ENCODE results near the gene WNT6. TPM values are rescaled to one million over a fixed set of nuclear protein-coding genes. Genes with fewer than 3 reads are reported as not detected.

The WNT6 gene
- total and polyA plus RNA-seq, 3 experiments from 2014 or later, result 0.27 to 0.42 (median 0.39) TPM

- H3K4me1 ChIP-seq (ENCODE audit: insufficient read depth, low read length), result peaks cover 16% of the 10 kb centered on the region
- POLR2A ChIA-PET, result interaction anchor here (0.8 kb wide), 1 partner anchor 9 kb away, joined by 3 read pairs; no protein-coding TSS in a partner anchor
- peaks cover 0 to 9% of the 10 kb centered on the region in 2 donors for H3K27me3 Mint-ChIP-seq
Observed at GRCh38 chr2:218887079-218887478, 27.5 kb downstream of the WNT6 start.

GRCh38 chr2:218888341-218888740, 28.7 kb downstream of the WNT6 start:
- Mint-ChIP-seq H3K27me3 (peaks cover 0 to 6% of the 10 kb centered on the region in 2 donors), H3K9me3 (no peaks in the 10 kb centered on the region), H3K36me3 (peaks cover 0 to 2% (median 0%) of the 10 kb centered on the region in 3 donors), H3K4me3 (no peak overlapping the region), H3K4me1 (peaks cover 18 to 50% (median 34%) of the 10 kb centered on the region in 3 donors), H3K27ac (peak overlapping the region in 1 of 8 donors; percentile 71)
- H3K9me3 ChIP-seq (ENCODE audit: low read length), result no peaks in the 10 kb centered on the region
- H3K4me3 ChIP-seq (ENCODE audit: low read length), result no peak overlapping the region
- peaks cover 13% of the 10 kb centered on the region for H3K4me1 ChIP-seq (ENCODE audit: insufficient read depth, low read length)
- H3K27me3 ChIP-seq (ENCODE audit: insufficient read depth, low read length, poor library complexity, severe bottlenecking), result no peaks in the 10 kb centered on the region
- CTCF ChIA-PET, result interaction anchor here (1.7 to 23.1 kb wide), 4 partner anchors 9 to 92 kb away, joined by 4 to 1010 read pairs (median 33); no protein-coding TSS in a partner anchor
- H3K27ac ChIP-seq (ENCODE audit: low read depth, low read length), result no peak overlapping the region
- POLR2A ChIA-PET, result no interaction called here
- H3K36me3 ChIP-seq (ENCODE audit: insufficient read depth, low read length), result no peaks in the 10 kb centered on the region
- DNase-seq, result no peak

More at GRCh38 chr2:218887079-218887478, 27.5 kb downstream of the WNT6 start:
- CTCF ChIA-PET, result interaction anchor here (1.7 to 23.1 kb wide), 5 partner anchors 10 to 93 kb away, joined by 3 to 1010 read pairs (median 5); no protein-coding TSS in a partner anchor
- H3K27me3 ChIP-seq (ENCODE audit: insufficient read depth, low read length, poor library complexity, severe bottlenecking), result no peaks in the 10 kb centered on the region
- H3K9me3 ChIP-seq (ENCODE audit: low read length), result no peaks in the 10 kb centered on the region
- H3K27ac ChIP-seq (ENCODE audit: low read depth, low read length), result no peak overlapping the region
- Mint-ChIP-seq H3K9me3 (no peaks in the 10 kb centered on the region), H3K36me3 (peaks cover 0 to 2% (median 0%) of the 10 kb centered on the region in 3 donors), H3K4me3 (no peak overlapping the region), H3K27ac (peak overlapping the region in 5 of 8 donors; percentile 3 to 77 (median 37)), H3K4me1 (peaks cover 19 to 51% (median 34%) of the 10 kb centered on the region in 3 donors)
- H3K4me3 ChIP-seq (ENCODE audit: low read length), result no peak overlapping the region
- no peaks in the 10 kb centered on the region for H3K36me3 ChIP-seq (ENCODE audit: insufficient read depth, low read length)
- peak in 1 of 5 donors; percentile 8 for DNase-seq

GRCh38 chr2:218889937-218890336, 30.3 kb downstream of the WNT6 start:
- no peaks in the 10 kb centered on the region for H3K9me3 Mint-ChIP-seq
- peak overlapping the region in 1 of 8 donors; percentile 51 for H3K27ac Mint-ChIP-seq
- Histone ChIP-seq H3K4me3 (ENCODE audit: low read length) (no peak overlapping the region), H3K9me3 (ENCODE audit: low read length) (no peaks in the 10 kb centered on the region), H3K27me3 (ENCODE audit: insufficient read depth, low read length, poor library complexity, severe bottlenecking) (no peaks in the 10 kb centered on the region), H3K27ac (ENCODE audit: low read depth, low read length) (no peak overlapping the region), H3K4me1 (ENCODE audit: insufficient read depth, low read length) (peaks cover 29% of the 10 kb centered on the region), H3K36me3 (ENCODE audit: insufficient read depth, low read length) (no peaks in the 10 kb centered on the region)
- H3K4me1 Mint-ChIP-seq, result peaks cover 28 to 55% (median 41%) of the 10 kb centered on the region in 3 donors
- CTCF ChIA-PET, result interaction anchor here (15.8 to 23.1 kb wide), 2 partner anchors 7 to 11 kb away, joined by 1010 read pairs; partner anchors contain the start of gene WNT10A
- H3K27me3 Mint-ChIP-seq, result peaks cover 0 to 13% of the 10 kb centered on the region in 2 donors
- peak overlapping the region in 1 of 7 donors; percentile 10 for H3K4me3 Mint-ChIP-seq
- DNase-seq, result no peak
- H3K36me3 Mint-ChIP-seq, result peaks cover 0 to 2% (median 0%) of the 10 kb centered on the region in 3 donors
- POLR2A ChIA-PET, result no interaction called here

GRCh38 chr2:218890369-218890768, 30.8 kb downstream of the WNT6 start:
- peak overlapping the region in 6 of 8 donors; percentile 79 to 99 (median 92) for H3K27ac Mint-ChIP-seq
- H3K4me3 ChIP-seq (ENCODE audit: low read length), result no peak overlapping the region
- no peak for DNase-seq
- peaks cover 30 to 55% (median 45%) of the 10 kb centered on the region in 3 donors for H3K4me1 Mint-ChIP-seq
- H3K27me3 ChIP-seq (ENCODE audit: insufficient read depth, low read length, poor library complexity, severe bottlenecking), result no peaks in the 10 kb centered on the region
- no peaks in the 10 kb centered on the region for H3K36me3 ChIP-seq (ENCODE audit: insufficient read depth, low read length)
- H3K9me3 Mint-ChIP-seq, result no peaks in the 10 kb centered on the region
- CTCF ChIA-PET, result interaction anchor here (15.8 to 23.1 kb wide), 2 partner anchors 7 to 12 kb away, joined by 1010 read pairs; partner anchors contain the start of gene WNT10A
- no peak overlapping the region for H3K27ac ChIP-seq (ENCODE audit: low read depth, low read length)
- peaks cover 33% of the 10 kb centered on the region for H3K4me1 ChIP-seq (ENCODE audit: insufficient read depth, low read length)
- POLR2A ChIA-PET, result no interaction called here
- no peaks in the 10 kb centered on the region for H3K9me3 ChIP-seq (ENCODE audit: low read length)
- peaks cover 0 to 2% (median 0%) of the 10 kb centered on the region in 3 donors for H3K36me3 Mint-ChIP-seq
- H3K4me3 Mint-ChIP-seq, result peak overlapping the region in 1 of 7 donors; percentile 69
- peaks cover 0 to 13% of the 10 kb centered on the region in 2 donors for H3K27me3 Mint-ChIP-seq

DNA sequence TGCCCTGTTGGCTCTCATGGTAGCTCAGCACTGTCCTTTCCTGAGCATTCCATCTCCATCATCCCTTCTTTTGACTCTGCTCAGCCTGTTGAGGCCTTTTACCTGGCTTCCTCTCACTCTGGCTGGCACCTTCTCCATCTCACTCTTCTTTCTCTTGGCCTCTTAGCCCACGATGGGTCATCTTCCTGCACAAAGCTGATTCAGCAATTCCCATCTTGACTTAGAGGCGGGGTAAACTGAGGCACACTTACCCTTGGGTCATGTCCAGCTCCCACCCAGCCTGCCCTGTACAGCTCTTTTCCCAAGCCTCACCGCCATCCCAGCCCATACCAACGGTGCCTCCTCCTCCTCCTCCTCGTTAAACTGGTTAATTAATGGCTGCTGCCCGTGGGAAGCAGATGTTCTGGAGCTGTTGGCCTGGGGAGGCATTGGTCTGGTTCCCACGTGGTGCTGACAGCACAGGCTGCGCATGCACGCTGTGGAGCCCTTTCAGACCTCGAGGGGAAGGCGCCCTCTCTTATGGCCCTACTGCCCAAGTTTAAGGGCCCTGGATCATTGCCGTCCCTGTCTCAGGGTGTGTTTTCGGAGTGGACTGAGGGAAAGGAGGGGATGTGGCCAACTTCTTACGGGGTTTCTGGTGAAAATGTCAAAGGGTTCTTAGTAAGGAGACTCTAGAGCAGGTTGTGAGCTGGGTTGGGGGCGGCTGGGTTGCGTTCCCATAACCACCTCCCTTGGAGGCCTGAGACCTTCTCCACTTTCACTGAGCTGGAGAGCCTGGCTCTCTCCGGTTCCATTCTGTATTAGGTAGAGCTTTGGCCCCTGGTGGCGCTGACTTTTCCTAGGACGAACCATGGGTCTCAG, 31.9 kb downstream of the WNT6 start:
- H3K27me3 ChIP-seq (ENCODE audit: insufficient read depth, low read length, poor library complexity, severe bottlenecking), result no peaks in the 10 kb centered on the region
- no peak overlapping the region for H3K27ac ChIP-seq (ENCODE audit: low read depth, low read length)
- Mint-ChIP-seq H3K27ac (peak overlapping the region; percentile 87 to 99 (median 98)), H3K36me3 (peaks cover 0 to 2% (median 0%) of the 10 kb centered on the region in 3 donors), H3K27me3 (peaks cover 0 to 13% of the 10 kb centered on the region in 2 donors), H3K9me3 (peaks cover 0 to 2% (median 0%) of the 10 kb centered on the region in 5 donors), H3K4me3 (peak overlapping the region in 4 of 7 donors; percentile 51 to 69 (median 60)), H3K4me1 (peaks cover 41 to 60% (median 57%) of the 10 kb centered on the region in 3 donors)
- no peaks in the 10 kb centered on the region for H3K36me3 ChIP-seq (ENCODE audit: insufficient read depth, low read length)
- peaks cover 45% of the 10 kb centered on the region for H3K4me1 ChIP-seq (ENCODE audit: insufficient read depth, low read length)
- no peak for DNase-seq
- POLR2A ChIA-PET, result interaction anchor here (0.7 to 8.3 kb wide), 3 partner anchors 10 to 691 kb away, joined by 3 to 130 read pairs (median 6); partner anchors contain the start of genes WNT10A and ZFAND2B
- CTCF ChIA-PET, result interaction anchor here (0.8 to 15.8 kb wide), 3 partner anchors 13 to 181 kb away, joined by 3 to 1010 read pairs (median 6); partner anchors contain the start of genes TTLL4 and WNT10A
- H3K4me3 ChIP-seq (ENCODE audit: low read length), result no peak overlapping the region
- no peaks in the 10 kb centered on the region for H3K9me3 ChIP-seq (ENCODE audit: low read length)

DNA sequence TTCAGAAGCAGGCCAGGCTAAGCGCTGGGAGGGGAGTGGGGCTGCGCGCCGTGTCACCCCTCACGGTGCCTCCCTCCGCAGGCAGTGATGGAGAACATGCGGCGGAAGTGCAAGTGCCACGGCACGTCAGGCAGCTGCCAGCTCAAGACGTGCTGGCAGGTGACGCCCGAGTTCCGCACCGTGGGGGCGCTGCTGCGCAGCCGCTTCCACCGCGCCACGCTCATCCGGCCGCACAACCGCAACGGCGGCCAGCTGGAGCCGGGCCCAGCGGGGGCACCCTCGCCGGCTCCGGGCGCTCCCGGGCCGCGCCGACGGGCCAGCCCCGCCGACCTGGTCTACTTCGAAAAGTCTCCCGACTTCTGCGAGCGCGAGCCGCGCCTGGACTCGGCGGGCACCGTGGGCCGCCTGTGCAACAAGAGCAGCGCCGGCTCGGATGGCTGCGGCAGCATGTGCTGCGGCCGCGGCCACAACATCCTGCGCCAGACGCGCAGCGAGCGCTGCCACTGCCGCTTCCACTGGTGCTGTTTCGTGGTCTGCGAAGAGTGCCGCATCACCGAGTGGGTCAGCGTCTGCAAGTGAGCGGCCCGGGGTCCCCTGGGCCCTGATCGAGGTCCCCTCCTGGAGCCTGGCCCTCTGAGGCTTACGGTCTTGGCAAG, 33.2 kb downstream of the WNT6 start:
- peak overlapping the region; percentile 70 for H3K27ac ChIP-seq (ENCODE audit: low read depth, low read length)
- Mint-ChIP-seq H3K4me3 (peak overlapping the region; percentile 57 to 84 (median 75)), H3K27ac (peak overlapping the region; percentile 87 to 99 (median 98)), H3K27me3 (peaks cover 0 to 13% of the 10 kb centered on the region in 2 donors), H3K36me3 (peaks cover 0 to 2% (median 0%) of the 10 kb centered on the region in 3 donors), H3K4me1 (peaks cover 44 to 64% (median 60%) of the 10 kb centered on the region in 3 donors), H3K9me3 (peaks cover 0 to 2% (median 0%) of the 10 kb centered on the region in 5 donors)
- H3K36me3 ChIP-seq (ENCODE audit: insufficient read depth, low read length), result no peaks in the 10 kb centered on the region
- ChIA-PET CTCF (interaction anchor here (0.6 to 15.8 kb wide), 6 partner anchors 14 to 530 kb away, joined by 3 to 1010 read pairs (median 3); partner anchors contain the start of genes BCS1L, CDK5R2, WNT10A and ZNF142), POLR2A (interaction anchor here (1.0 to 8.3 kb wide), 5 partner anchors 11 to 314 kb away, joined by 3 to 130 read pairs (median 3); partner anchors contain the start of genes BCS1L, WNT10A, ZFAND2B and ZNF142)
- peak overlapping the region; percentile 57 for H3K4me3 ChIP-seq (ENCODE audit: low read length)
- peak; percentile 81 to 93 (median 93) for DNase-seq
- no peaks in the 10 kb centered on the region for H3K27me3 ChIP-seq (ENCODE audit: insufficient read depth, low read length, poor library complexity, severe bottlenecking)
- H3K4me1 ChIP-seq (ENCODE audit: insufficient read depth, low read length), result peaks cover 58% of the 10 kb centered on the region
- no peaks in the 10 kb centered on the region for H3K9me3 ChIP-seq (ENCODE audit: low read length)
